Fibroblast of pulmonary artery (primary cell): ENCODE data around the gene S100A16.

Experiments used
- DNase-seq: peaks from one replicate; pipeline ENCODE4 v3.0.0-alpha.2; 2010; ENCODE audit warnings: low read depth
- H3K4me3 ChIP-seq: replicated peaks from 2 replicates; pipeline ENCODE4 v1.5.1; 2011; ENCODE audit warnings: low read depth, mild to moderate bottlenecking, control low read depth, low read length, moderate library complexity
- CTCF ChIP-seq: IDR thresholded peaks from 2 replicates; pipeline ENCODE4 v1.5.1; 2011; ENCODE audit warnings: mild to moderate bottlenecking, control low read depth, low read length, inconsistent platforms; ENCODE audit errors: missing control alignments

The S100A16 gene

DNA sequence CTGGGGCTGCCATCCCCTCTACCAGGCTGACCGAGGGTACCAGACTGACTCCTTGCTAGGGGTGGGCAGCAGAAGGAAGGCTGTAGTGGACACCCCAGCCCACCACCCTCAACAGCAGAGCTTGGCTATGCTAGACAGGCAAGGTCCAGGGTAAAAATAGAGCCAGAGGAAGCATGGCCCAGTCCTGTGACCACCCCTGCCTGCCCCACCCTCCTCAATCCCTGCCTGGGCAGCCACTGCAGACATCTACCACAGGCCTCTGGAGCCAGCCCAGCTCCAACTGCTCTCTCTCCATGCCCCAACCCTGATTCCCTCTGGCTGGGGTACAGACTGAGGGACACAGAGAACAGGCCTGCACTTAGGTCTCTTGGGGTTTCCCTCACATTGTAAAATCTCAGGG, 17.0 kb upstream of the S100A16 start:
- no peak overlapping the region for H3K4me3 ChIP-seq
- no peak for TF ChIP-seq CTCF
- no peak for DNase-seq

DNA sequence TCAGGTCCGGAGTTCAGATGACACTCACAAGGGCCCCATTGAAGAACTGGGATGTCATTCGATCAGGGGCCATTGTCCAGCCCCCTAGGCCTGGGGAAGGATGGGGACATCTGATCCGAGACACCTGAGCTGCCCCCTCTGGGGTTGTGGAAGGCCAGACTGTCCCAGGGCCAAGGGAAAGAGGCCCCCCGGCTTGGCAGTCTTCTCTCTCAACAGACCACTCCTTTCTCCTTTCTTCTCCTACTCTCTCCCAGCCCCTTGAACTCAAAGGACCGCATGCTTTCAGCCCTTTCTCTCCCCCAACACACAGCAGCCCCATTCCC, 16.4 kb upstream of the S100A16 start:
- no peak overlapping the region for H3K4me3 ChIP-seq
- TF ChIP-seq CTCF, result no peak
- no peak for DNase-seq

GRCh38 chr1:153628638-153629342, 15.9 kb upstream of the S100A16 start:
- no peak for TF ChIP-seq CTCF
- DNase-seq, result no peak
- no peak overlapping the region for H3K4me3 ChIP-seq

DNA sequence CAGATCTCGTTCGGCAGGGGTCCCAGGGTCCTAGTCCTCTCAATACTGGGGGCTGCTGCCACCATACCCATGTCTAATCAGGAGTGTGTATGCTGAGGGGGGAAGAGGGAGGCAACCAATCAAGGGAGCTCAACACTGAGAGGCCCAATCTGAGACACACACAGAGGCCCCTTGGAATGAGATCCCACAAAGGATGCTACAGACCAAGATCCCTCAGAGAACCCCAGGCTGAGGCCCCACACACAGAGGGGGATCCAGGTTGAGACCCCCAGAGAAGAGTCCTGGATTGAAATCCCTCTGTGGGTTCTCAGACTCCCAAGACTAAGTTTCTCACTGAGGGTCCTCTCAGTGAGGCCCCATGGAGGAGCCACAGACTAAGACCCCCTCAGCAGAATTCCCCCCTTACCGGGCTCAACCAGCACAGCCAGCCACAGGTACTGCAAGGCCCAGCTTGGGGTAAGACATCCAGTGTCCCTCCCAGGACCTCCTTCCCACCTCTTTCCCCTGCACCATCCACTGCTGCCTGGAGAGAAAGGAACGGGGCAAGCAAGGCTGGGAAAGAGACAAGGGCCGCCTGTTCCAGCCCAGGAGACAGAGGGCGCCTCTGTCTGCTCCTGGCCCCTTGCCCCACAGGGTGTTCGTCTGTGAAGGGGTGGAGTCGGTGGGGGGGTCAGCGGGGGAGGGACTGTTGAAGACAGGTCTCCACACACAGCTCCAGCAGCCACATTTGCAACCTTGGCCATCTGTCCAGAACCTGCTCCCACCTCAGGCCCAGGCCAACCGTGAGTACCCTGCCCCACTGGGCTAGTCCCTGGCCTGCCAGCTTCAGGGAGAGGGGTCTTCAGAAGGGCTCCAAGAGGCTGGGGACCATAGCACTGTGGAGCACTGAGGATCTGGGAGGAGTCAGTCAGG, 15.0 kb upstream of the S100A16 start, which contains the start of gene S100A1:
Gene S100A1, plus strand, starts transcription at position 720 of the 912 bp plus-strand sequence. CDS start 2,088 bp downstream, outside the sequence.
- H3K4me3 ChIP-seq, result peak within 1 kb of the TSS; percentile 76
- no peak for DNase-seq
- TF ChIP-seq CTCF, result no peak

- DNase-seq, result peak; percentile 96
- H3K4me3 ChIP-seq, result peak within 1 kb of the TSS; percentile 76
- peak; percentile 66 for TF ChIP-seq CTCF
Observed at GRCh38 chr1:153626904-153627714, 14.2 kb upstream of the S100A16 start, which contains the start of gene S100A13. S100A13 (minus strand) TSS chr1:153627505; CDS start chr1:153626472, 1,033 bp downstream.

GRCh38 chr1:153626477-153626903, 13.6 kb upstream of the S100A16 start:
- no peak for DNase-seq
- peak overlapping the region; percentile 76 for H3K4me3 ChIP-seq
- TF ChIP-seq CTCF, result no peak
